ENCODE results near the gene IGSF21. TPM values are rescaled to one million over a fixed set of nuclear protein-coding genes. Genes with fewer than 3 reads are reported as not detected.

Gene IGSF21
- total and polyA plus RNA-seq, 2 of the 4 experiments (the other 2 are of a cell fraction) = not detected

DNA sequence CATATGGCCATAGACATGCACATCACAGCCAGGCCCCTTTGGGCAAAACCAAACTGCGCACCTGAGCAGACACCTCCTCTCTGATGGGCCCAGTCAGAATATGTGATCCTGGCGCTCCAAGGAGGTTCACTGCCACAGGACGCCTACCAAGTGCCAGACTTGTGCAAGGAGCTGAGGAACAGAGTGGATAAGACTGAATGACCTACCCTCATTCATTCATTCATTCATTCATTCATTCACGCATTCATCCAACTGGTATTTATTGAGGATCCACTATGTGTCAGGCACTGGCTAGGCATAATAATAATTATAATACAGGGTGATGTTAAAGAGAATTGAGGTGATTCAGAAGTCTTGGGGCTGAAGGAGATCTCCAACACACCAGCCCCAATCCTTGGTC is 2.4 kb upstream of the IGSF21 start:
- Histone ChIP-seq H3K23ac (ENCODE audit: low read depth, low read length) (no peak overlapping the region), H3K18ac (ENCODE audit: low read depth, low read length) (no peak overlapping the region), H4K5ac (ENCODE audit: low read depth, low read length) (no peak overlapping the region), H3K9me1 (ENCODE audit: insufficient read depth, low read length) (peaks cover 4% of the 10 kb centered on the region), H3K9ac (ENCODE audit: low read depth, low read length) (no peak overlapping the region), H3K4me1 (ENCODE audit: control insufficient read depth, insufficient read depth, low read length) (no peaks in the 10 kb centered on the region), H3K79me1 (ENCODE audit: low read depth in 1 of 2, low read length in 2 of 2) (no peaks in the 10 kb centered on the region), H4K20me1 (ENCODE audit: insufficient read depth, low read length) (peaks cover 5% of the 10 kb centered on the region; the same call in 1 of the 2 replicates), H3K27ac (ENCODE audit: insufficient read depth, low read length) (no peak overlapping the region), H3K9me3 (ENCODE audit: control insufficient read depth, insufficient read depth, low read length) (no peaks in the 10 kb centered on the region), H4K8ac (ENCODE audit: low read depth in 2 of 2, low read length in 2 of 2) (no peak overlapping the region), H3K4me2 (ENCODE audit: low read depth, low read length) (no peak overlapping the region), H4K91ac (ENCODE audit: insufficient read depth, low read depth, low read length) (no peak overlapping the region), H2BK20ac (ENCODE audit: low read depth, low read length) (no peak overlapping the region), H3K4me3 (ENCODE audit: insufficient read depth, low read depth, low read length) (no peak overlapping the region), H2AK5ac (ENCODE audit: low read depth, low read length) (no peak overlapping the region), H2AK9ac (replicated peaks; ENCODE audit: low read depth, low read length, poor library complexity) (no peak overlapping the region), H3K14ac (replicated peaks; ENCODE audit: low read depth, low read length) (no peak overlapping the region), H3K4ac (ENCODE audit: low read depth, low read length) (no peak overlapping the region), H3K56ac (ENCODE audit: extremely low read depth, insufficient read depth, low read length) (no peak overlapping the region), H3K27me3 (ENCODE audit: control insufficient read depth, insufficient read depth, low read length) (peaks cover 36% of the 10 kb centered on the region), H2BK15ac (ENCODE audit: low read depth, low read length) (no peak overlapping the region), H2AFZ (replicated peaks; ENCODE audit: low read length, poor library complexity) (no peak overlapping the region), H3K36me3 (ENCODE audit: control insufficient read depth, insufficient read depth, low read length) (no peaks in the 10 kb centered on the region), H2BK120ac (ENCODE audit: low read depth, low read length) (no peak overlapping the region), H2BK5ac (ENCODE audit: low read depth, low read length, poor library complexity, severe bottlenecking) (no peak overlapping the region)
- DNase-seq = no peak
- ATAC-seq (ENCODE audit: low read depth) = no peak
- dilution Hi-C loops (cut with HindIII; ENCODE audit: low sequenced_read_pairs, unreplicated experiment) (no loop called here), intact Hi-C loops (cut with micrococcal nuclease) (no loop called here), in situ Hi-C loops (cut with MboI; ENCODE audit: low sequenced_read_pairs) (no loop called here)
- ChIA-PET CTCF (no interaction called here), POLR2A (ENCODE audit: unreplicated experiment) (no interaction called here)
- WGBS, 2 experiments (ENCODE audit: extremely low coverage in 2 of 2, insufficient read length in 1 of 2) = no CpG with 5 or more reads among the region's 4 CpGs
- no TSS peak for BruUV-seq (replicated peaks)
- TF ChIP-seq MAZ (IDR thresholded peaks at IDR 0.05; ENCODE audit: borderline replicate concordance, low read depth, low read length) (no peak), BHLHE40 (IDR thresholded peaks at IDR 0.05; ENCODE audit: low read depth, low read length) (no peak), RFX5 (IDR thresholded peaks at IDR 0.05; ENCODE audit: low read depth, low read length) (no peak), SMC3 (IDR thresholded peaks at IDR 0.05; ENCODE audit: low read depth, low read length) (no peak), FOS (IDR thresholded peaks at IDR 0.05; ENCODE audit: low read depth, low read length) (no peak), RCOR1 (IDR thresholded peaks at IDR 0.05; ENCODE audit: insufficient replicate concordance, low read length) (no peak), CHD1 (IDR thresholded peaks at IDR 0.05; ENCODE audit: low read depth, low read length) (no peak), NFE2L2 (IDR thresholded peaks at IDR 0.05; ENCODE audit: low read depth, low read length) (no peak), MAFK (IDR thresholded peaks at IDR 0.05; ENCODE audit: low read depth, low read length) (no peak), CEBPB (IDR thresholded peaks at IDR 0.05; ENCODE audit: low read depth, low read length) (no peak), RAD21 (IDR thresholded peaks at IDR 0.05; ENCODE audit: low read length) (no peak), POLR2A (IDR thresholded peaks at IDR 0.05; ENCODE audit: low read depth, low read length) (no peak), MXI1 (IDR thresholded peaks at IDR 0.05; ENCODE audit: borderline replicate concordance, low read depth, low read length) (no peak)
- TF ChIP-seq, protein P1, sequence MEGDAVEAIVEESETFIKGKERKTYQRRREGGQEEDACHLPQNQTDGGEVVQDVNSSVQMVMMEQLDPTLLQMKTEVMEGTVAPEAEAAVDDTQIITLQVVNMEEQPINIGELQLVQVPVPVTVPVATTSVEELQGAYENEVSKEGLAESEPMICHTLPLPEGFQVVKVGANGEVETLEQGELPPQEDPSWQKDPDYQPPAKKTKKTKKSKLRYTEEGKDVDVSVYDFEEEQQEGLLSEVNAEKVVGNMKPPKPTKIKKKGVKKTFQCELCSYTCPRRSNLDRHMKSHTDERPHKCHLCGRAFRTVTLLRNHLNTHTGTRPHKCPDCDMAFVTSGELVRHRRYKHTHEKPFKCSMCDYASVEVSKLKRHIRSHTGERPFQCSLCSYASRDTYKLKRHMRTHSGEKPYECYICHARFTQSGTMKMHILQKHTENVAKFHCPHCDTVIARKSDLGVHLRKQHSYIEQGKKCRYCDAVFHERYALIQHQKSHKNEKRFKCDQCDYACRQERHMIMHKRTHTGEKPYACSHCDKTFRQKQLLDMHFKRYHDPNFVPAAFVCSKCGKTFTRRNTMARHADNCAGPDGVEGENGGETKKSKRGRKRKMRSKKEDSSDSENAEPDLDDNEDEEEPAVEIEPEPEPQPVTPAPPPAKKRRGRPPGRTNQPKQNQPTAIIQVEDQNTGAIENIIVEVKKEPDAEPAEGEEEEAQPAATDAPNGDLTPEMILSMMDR (conservative IDR thresholded peaks at IDR 0.05; ENCODE audit: low read depth, low read length) = no peak
- TF ChIP-seq, protein P2, sequence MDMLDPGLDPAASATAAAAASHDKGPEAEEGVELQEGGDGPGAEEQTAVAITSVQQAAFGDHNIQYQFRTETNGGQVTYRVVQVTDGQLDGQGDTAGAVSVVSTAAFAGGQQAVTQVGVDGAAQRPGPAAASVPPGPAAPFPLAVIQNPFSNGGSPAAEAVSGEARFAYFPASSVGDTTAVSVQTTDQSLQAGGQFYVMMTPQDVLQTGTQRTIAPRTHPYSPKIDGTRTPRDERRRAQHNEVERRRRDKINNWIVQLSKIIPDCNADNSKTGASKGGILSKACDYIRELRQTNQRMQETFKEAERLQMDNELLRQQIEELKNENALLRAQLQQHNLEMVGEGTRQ (IDR thresholded peaks at IDR 0.05; ENCODE audit: low read depth, low read length) = no peak
- TF ChIP-seq, protein P3, sequence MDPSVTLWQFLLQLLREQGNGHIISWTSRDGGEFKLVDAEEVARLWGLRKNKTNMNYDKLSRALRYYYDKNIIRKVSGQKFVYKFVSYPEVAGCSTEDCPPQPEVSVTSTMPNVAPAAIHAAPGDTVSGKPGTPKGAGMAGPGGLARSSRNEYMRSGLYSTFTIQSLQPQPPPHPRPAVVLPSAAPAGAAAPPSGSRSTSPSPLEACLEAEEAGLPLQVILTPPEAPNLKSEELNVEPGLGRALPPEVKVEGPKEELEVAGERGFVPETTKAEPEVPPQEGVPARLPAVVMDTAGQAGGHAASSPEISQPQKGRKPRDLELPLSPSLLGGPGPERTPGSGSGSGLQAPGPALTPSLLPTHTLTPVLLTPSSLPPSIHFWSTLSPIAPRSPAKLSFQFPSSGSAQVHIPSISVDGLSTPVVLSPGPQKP (IDR thresholded peaks at IDR 0.05; ENCODE audit: borderline replicate concordance, low read depth, low read length) = no peak

Measured in IMR-90 (cell line).